ENCODE measurements around the gene ZDHHC16. TPM values are rescaled to one million over a fixed set of nuclear protein-coding genes. Genes with fewer than 3 reads are reported as not detected.

ZDHHC16 gene
- total and polyA plus RNA-seq, 2 donors (not counting 1 experiment from before 2014, with no cell fraction given) = 24.1 to 41.5 TPM

Small RNAs within 50 kb of the gene (small RNA-seq; reads per million reads assigned to genes)
- not detected for gene RF00019 (ENCODE audit: insufficient read length, low read depth, low replicate concordance)

Other genes with a start within 250 kb of the ZDHHC16 start
- gene ARHGAP19, start 153.5 kb upstream of the ZDHHC16 start, total RNA-seq = 21.7 and 22.5 TPM in 2 replicates
- gene ARHGAP19, start 153.5 kb upstream of the ZDHHC16 start, polyA plus RNA-seq = 6.4 and 8.3 TPM in 2 replicates
- gene FRAT1, start 126.9 kb upstream of the ZDHHC16 start, total RNA-seq = 25.3 and 27.8 TPM in 2 replicates
- 5.1 and 6.4 TPM in 2 replicates for gene FRAT1, start 126.9 kb upstream of the ZDHHC16 start, polyA plus RNA-seq
- 30.2 and 31.5 TPM in 2 replicates for gene FRAT2, start 111.4 kb upstream of the ZDHHC16 start, total RNA-seq
- gene FRAT2, start 111.4 kb upstream of the ZDHHC16 start, polyA plus RNA-seq = 4.1 and 4.9 TPM in 2 replicates
- 33.6 and 35.7 TPM in 2 replicates for gene RRP12, start 44.8 kb upstream of the ZDHHC16 start, total RNA-seq
- gene RRP12, start 44.8 kb upstream of the ZDHHC16 start, polyA plus RNA-seq = 19.3 and 22.8 TPM in 2 replicates
- gene PGAM1, start 20.0 kb upstream of the ZDHHC16 start, total RNA-seq = 80.3 and 83.4 TPM in 2 replicates
- 28.8 and 48.7 TPM in 2 replicates for gene PGAM1, start 20.0 kb upstream of the ZDHHC16 start, polyA plus RNA-seq
- 44.5 and 49.0 TPM in 2 replicates for gene EXOSC1, start 169 bp upstream of the ZDHHC16 start, total RNA-seq
- 26.4 and 32.2 TPM in 2 replicates for gene EXOSC1, start 169 bp upstream of the ZDHHC16 start, polyA plus RNA-seq
- 78.0 and 82.1 TPM in 2 replicates for gene MMS19, start 52.2 kb downstream of the ZDHHC16 start, total RNA-seq
- gene MMS19, start 52.2 kb downstream of the ZDHHC16 start, polyA plus RNA-seq = 102 TPM in 2 replicates
- gene UBTD1, start 52.7 kb downstream of the ZDHHC16 start, total RNA-seq = 1.7 and 1.8 TPM in 2 replicates
- gene UBTD1, start 52.7 kb downstream of the ZDHHC16 start, polyA plus RNA-seq = 1.2 and 1.3 TPM in 2 replicates
- gene ANKRD2, start 126.6 kb downstream of the ZDHHC16 start, total RNA-seq = not detected in 2 replicates
- gene ANKRD2, start 126.6 kb downstream of the ZDHHC16 start, polyA plus RNA-seq = not detected in 2 replicates
- gene HOGA1, start 138.2 kb downstream of the ZDHHC16 start, total RNA-seq = not detected in 2 replicates
- not detected in 2 replicates for gene HOGA1, start 138.2 kb downstream of the ZDHHC16 start, polyA plus RNA-seq
- gene C10orf62, start 143.5 kb downstream of the ZDHHC16 start, total RNA-seq = not detected in 2 replicates
- not detected in 2 replicates for gene C10orf62, start 143.5 kb downstream of the ZDHHC16 start, polyA plus RNA-seq
- 2.8 TPM in 2 replicates for gene MORN4, start 187.3 kb downstream of the ZDHHC16 start, total RNA-seq
- gene MORN4, start 187.3 kb downstream of the ZDHHC16 start, polyA plus RNA-seq = 1.5 TPM in 2 replicates
- 17.7 and 18.4 TPM in 2 replicates for gene PI4K2A, start 194.5 kb downstream of the ZDHHC16 start, total RNA-seq
- 7.9 and 26.6 TPM in 2 replicates for gene PI4K2A, start 194.5 kb downstream of the ZDHHC16 start, polyA plus RNA-seq
- 3.4 and 3.9 TPM in 2 replicates for gene AVPI1, start 241.1 kb downstream of the ZDHHC16 start, total RNA-seq
- gene AVPI1, start 241.1 kb downstream of the ZDHHC16 start, polyA plus RNA-seq = 3.6 and 4.0 TPM in 2 replicates

All from B cell (primary cell).